HG02852 (cell line): ENCODE results near the gene KCNT2.
"Not testable (repeated sequence)": the region's sequence is repeated elsewhere in the genome, so short reads cannot be mapped to it uniquely, and the experiment has no call there.

Source experiments
- ATAC-seq: cut with Tn5 transposase; IDR thresholded peaks from one replicate; pipeline ENCODE4 v1.9.1; 2021; ENCODE audit warnings: mild to moderate bottlenecking, moderate library complexity; ENCODE audit not compliant: unreplicated experiment

Gene KCNT2

DNA sequence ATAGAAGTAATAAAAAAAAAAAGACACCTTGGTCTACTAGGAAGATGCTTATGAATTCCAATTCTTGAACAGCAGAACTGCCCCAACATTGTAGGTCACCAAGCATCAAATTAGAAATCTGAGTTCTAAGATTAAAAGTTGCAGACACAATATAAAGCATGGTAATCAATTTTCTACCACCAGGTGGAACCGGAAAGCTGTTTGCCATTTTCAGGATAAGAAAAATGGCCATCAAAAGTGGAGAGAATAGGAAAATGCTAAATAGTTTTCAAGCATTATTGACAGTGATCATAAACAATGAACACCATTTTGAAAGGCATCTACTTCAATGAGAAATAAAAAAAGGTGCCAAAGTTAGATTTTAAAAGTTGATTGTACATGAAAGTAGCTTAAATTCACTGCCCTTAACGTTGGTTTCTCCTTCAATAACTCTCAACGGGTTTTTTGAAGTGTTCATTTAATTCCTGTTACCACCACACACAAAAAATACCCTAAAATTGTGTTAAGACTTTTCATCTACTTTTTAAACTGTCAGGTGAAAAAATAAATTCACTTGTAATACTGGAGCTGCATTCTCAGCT, 252.9 kb downstream of the KCNT2 start:
- no peak for ATAC-seq

DNA sequence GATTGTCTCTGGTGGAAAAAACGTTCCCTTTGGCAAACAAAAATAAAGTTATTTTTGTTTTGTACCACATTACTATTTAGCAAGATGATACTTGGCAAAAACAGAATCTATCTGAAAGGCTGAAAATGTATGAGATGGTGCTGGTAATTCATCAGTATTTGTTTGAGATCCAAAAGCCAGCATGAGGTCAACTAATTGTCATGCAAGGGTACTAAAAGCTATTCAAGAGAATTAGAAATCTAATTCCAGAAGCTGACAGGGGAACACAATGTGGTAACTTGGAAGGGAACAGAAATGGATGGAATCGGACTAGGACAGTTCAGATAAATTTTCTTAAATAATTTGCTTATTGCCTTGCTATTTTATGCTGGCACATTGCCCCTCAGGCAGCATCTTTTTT, 263.8 kb downstream of the KCNT2 start:
- no peak for ATAC-seq

DNA sequence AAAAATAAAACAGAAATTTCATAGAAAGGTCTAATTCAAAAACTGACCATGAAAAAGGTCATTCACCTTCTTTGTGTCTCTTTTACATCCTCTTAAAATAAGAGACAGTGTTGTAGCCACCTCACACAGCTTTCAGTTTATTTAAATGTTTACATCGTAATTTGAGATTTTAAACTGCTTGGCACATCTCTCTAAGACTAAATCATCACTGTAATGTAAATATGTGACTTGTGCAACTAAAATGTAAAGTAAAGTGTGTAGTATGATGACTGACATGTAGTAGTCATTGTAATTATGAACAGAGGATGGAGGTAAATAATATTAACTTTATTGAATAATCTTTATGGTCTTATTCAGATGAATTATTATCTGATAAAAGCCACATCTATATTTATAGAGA, 283.9 kb downstream of the KCNT2 start:
- ATAC-seq, result no peak

DNA sequence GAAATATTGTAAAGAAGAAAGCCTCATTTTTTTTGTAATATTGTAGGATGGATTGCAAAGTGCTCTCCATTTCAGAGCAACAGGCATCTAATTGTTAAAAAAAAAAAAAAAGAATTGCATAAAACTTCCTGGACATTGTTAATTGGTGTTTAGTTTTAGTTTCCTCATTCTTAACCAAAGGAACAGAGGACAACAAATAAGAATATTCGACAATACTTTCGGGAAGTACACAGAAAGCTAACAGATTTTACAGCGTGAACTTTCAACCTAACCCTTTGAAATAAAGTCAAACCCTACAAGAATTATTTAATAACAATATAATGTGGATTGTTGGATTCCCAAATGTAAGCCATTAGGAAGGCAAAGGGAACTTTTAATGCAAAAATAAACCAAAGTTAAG, 284.4 kb downstream of the KCNT2 start:
- ATAC-seq, result no peak

DNA sequence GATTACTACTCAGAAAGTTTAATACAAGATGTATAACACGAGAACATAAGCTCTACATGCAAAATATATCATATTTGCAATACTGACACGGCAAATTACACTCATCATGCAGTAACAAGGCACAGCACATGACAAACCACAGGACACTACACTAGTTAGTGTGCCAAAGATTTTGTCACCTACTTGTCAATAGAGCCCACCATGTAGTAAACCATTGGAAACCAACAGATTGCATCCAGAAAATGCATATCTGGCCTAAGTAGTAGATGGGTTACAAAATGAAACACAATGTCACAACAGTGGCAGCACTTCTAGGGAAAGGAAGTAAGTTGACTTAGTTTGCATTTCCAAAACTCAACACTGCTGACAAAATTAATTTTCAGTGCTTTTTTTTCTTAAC, 288.9 kb downstream of the KCNT2 start:
- no peak for ATAC-seq

DNA sequence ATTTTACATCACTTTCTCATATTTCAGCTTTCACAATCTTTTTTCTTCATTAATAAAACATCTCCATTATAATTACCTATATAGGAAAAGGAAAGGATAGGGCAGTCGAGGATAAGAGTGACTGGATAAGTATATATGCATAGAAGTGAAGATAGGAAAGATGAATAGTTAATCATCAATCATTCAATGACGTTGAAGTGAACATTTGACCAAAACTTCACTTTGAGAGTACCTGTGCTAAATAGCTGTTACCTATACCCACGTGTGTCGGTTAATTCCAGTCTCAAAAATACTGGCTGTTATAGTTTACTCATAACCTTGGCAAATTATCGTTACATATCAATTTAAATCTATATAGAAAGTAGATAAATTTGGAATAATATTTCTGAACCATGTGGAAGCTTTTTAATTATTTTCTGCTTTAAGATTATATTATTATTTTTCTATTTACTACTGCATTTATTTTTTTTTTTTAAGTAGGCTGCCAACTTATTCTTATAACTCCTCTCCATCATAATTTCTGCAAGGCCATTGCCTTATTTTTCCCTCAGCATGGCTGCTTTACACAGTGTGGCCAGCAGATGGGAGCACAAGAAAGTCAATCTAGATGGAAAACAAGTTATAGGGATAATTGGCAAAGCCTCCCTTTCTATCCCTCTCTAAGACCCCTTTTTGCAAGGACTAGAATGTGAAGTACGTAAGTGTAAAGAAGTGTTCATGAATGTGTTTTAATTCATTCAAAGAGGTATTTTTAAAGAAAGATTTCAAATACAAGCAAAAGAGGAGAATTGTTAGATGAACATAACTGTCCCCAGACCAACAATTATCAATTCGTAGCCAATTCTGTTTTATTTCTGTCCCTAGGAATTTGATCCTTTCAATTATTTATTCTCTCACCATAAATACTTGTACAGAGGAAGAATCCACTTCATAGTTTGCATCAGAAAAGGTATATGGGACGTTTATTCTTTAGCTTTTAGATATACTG, 290.4 kb downstream of the KCNT2 start:
- ATAC-seq, result no peak

DNA sequence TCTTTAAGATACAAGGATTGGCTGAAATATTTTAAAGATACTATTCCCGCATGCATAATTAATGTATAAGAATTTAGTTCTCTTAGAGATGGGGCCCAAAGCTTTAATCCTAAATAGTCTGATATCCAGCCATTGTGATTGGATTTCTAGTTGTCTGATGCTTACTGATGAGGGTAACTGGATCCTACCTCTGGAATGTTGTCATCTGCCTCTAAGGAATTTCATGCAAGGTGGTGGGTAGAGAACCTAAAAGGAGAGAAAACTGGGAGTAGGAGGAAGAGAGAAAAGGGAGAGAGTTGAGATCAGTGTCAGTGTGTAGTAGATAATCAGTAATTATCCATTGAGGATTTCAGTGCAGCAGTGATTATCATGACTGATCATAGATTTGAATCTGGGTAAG, 295.5 kb downstream of the KCNT2 start:
- no peak for ATAC-seq

DNA sequence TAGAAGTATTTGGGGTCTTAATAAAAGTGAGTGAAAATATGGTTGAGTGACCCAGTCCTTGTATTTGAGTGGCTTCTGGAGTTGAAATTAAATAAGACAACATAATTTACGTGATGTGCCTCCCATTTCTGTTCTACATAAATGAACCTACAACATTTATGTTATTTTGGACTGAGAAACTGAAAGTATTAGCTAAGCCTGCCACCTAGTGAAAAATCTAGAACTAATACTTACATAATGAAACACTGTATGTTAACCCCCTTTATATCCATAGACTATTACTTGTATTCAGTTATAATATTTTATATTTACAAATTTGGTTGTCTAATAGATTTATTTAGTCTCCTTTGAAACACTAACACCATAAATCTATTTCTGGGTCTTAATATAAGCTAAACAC, 298.9 kb downstream of the KCNT2 start:
- no peak for ATAC-seq

DNA sequence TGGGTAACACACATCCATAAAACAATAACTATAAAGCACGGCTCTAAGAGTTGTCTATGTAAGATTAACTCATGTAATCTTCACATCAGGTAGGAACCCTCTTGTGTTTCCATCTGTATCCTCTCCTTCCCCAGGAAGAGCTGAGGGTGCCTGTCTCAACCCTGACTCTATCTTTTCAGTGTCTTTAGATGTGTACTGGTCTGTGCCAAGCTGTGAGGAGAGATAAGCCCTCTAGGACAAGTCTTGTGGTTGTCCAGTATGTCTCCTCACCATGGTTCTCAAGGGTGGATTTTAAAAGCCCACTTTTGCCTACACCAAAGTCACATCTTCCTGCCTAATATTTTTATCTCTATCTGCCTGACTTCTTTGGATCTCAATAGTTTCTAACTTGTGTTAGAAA, 300.1 kb downstream of the KCNT2 start:
- ATAC-seq, result no peak

DNA sequence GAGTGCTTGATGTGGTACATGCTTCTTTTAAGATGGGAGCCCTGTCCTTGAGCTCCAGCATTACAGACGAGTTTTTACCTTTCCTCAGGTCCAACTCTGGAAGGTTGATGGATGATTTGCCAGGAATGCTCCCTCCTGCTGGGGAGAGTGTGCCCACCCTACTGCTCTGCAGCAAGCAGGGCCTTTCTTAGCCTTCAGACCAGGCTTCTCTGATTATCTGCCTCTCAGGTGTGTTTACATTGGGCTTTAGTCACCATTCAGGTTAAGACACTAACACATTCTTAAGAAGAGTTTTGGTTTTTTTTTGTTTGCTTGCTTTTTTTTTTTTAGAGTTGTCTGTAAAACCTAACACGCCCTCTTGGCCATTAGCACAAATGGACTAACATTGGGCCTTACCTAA, 301.8 kb downstream of the KCNT2 start:
- no peak for ATAC-seq

DNA sequence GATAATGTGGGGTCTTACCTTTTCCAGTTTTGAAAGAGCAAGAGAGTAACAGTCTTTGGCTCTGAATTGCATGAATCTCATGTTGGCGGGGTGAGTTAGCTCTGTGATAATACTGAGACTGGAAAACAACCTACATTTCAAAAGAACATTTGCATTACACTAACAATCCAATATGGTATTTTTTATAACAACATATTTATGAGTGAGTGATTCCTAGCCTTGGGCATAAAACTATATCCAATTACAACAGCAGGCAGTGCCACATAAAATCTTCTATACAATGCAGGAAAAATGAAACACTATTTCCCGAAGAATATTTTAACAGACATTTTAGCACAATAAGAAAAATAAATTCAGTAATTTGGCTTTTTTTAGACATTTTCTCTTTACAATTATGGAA, 303.0 kb downstream of the KCNT2 start:
- ATAC-seq, result no peak

DNA sequence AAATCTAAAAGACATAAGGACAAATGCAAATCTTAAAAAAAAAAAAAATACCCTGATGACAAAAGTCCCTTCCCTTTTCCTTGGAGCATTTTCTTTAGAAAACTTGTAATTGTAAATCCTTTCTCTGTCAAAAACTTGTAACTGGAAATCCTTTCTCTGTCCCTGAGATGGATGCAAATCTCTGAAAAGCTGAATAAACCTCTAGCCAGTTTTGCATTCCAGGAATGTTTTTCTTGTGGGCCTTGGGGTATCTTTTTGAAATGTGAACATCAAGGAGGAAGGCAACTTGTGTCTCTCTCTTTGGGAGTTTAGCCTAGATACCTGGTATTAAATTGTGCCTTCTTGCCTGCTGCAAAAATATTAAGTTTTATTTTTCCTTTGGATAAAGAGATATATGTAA, 305.3 kb downstream of the KCNT2 start:
- no peak for ATAC-seq

DNA sequence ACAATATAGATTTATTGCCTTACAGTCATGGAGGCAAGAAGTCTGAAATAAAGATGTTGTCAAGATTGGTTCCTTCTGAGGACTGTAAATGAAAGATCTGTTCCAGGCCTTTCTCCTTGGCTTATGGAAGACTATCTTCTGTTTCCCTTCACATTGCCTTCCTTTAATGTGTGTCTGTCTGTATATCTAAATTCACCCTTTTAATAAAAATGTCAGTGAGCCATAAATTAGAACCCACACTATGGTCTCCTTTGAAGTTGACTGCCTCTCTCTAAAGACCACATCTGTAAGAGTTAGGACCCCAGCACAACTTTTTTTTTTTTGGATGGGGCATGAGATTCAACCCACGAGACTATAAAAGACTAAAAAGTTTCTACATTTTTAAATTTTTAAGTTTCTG, 305.8 kb downstream of the KCNT2 start:
- no peak for ATAC-seq

DNA sequence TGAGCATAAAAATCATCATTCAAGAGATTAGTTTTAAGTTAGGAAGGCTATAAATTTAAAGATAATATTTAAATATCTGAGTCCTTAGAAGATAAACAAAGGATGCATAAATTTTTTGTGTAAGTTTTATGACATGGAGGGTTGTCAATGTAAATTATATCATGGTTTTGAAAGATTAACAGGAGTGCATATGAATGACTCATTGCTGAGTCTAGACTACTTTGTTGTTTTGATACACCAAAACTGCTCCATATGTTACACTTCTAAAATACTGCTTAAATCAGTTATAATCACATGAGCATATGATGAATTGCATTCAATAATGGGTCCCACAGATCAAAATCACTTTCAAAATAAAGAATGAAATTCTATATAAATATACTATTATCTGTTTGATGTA, 312.5 kb downstream of the KCNT2 start:
- ATAC-seq, result no peak

DNA sequence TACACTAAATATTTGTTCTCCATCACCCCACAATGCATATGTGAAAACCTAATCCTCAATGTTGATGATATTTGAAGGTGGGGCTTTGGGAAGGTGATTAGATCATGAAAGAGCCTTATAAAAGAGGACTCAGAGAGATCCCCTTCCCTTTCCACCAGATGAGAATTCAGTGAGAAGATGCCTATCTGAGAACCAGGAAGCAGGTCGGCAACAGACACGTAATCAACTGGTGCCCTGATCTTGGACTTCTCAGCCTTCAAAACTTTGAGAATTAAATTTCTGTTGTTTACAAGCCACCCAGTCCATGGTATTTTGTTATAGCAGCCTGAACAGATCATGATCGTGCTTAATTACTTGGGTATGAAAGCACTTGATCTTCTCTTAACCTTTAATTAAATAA, 329.4 kb downstream of the KCNT2 start:
- ATAC-seq, result no peak

DNA sequence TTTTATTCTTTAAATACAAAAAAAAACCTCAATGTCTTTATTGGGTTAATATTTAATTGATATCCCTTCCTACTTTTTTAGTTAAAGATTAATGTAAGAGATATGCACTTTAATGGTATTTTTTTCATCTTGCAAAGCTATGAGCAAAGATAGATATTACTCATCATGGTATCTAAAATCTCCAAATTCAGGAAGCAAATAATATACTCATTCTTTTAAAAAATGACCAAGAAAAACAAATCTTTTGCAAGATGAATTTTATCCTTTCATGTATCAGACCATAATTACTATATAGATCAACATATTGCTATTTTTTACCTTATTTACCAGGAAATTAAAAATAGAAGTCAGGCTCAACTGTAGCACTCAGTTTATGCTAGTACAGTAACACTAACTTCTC, 330.4 kb downstream of the KCNT2 start:
- no peak for ATAC-seq

DNA sequence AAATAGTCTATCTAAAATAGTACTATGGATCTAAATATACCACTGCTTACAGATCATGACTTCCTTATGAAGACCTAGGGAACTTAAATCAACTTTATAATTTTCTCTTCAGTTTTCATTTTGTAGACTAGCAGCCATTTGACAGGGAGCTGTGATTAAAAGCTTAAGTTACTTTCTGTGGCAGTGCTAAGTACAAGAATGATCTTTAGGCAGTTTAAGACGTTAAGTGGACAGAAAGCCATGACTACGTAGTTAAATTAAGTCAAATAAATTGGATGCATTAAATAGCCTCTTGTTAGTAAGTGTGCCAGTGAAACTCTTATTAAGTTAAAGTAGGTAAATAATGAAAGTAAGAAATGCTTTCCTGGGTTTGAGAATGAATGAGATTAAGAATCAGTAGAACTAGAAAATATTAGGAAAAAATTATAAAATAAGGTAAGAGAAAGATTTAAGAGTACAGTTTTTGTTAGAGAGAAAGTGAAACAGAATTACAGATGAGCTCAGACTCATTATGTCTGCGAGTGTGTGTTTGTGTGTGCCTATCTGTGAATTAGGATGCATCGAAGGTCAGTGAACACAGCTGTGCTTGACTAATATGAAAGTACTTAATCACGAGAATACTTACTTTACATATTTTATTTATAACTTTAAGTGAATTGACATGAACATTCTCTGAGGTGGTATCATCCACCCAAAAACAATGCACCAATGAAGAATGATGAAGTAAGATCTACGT, 336.9 kb downstream of the KCNT2 start:
- ATAC-seq, result no peak

DNA sequence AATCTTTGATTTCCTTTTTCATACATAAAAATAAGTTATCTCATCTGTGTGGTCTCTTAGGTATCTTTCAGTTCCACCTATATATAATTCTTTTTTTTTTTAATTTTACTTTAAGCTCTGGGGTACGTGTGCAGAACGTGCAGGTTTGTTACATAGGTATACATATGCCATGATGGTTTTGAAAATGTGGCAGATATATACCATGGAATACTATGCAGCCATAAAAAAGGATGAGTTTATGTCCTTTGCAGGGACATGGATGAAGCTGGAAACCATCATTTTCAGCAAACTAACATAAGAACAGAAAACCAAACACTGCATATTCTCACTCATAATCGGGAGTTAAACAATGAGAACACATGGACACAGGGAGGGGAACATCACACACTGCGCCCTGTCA, 345.2 kb downstream of the KCNT2 start:
- ATAC-seq, result not testable (repeated sequence)

DNA sequence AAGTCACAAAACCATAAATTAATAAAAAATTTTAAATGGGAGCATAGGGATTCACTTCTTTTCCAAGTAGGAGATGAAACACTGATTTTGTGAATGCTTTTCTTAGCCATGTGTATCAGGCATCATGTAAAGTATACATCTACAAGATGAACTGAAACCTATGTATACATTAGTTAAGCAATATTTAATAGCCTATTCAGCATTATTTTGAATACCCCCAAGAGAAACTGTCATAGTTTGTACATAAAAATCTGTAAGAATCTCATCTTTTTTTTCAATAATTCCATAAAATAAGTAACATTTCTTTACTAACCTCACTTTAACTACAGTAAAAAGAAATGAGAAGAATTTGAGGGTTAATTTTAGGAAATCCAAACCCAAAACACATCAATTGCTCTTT, 348.0 kb downstream of the KCNT2 start:
- ATAC-seq, result no peak

DNA sequence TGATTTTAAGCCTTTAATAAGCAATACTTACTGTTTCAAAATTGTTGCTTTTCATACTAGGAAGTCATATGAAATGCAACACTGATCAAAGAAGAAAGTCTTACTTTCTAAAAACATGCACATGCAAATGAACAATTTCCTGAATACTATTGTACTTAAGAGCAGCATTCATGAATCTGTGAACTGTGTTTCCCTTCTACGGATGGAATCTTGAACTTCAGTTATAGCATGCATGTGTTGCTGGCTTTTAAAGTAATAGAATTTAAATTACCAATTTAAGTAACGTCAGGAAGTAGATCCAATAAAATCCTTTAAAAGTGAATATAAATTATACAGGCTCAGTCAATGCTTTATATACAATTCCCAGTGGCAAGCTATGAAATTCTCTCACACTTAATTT, 348.9 kb downstream of the KCNT2 start:
- ATAC-seq, result no peak

DNA sequence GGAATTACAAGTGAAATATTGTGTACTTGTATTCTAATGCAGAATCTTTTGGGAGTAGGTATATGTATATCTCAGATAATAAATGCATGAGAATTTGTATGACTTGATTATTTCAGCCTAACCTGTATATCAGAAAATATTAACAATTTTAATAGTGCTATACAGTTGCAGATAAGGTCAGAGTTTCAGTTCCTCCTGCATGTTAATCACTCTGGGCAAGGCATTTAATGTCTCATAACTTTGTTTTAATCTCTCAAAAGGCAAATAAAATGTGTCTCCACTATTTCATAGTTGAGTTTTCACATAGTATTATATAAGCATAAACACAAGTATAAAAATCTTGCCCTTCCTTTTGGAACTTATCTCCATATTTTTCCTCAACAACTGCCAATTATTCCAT, 352.5 kb downstream of the KCNT2 start:
- ATAC-seq, result no peak

DNA sequence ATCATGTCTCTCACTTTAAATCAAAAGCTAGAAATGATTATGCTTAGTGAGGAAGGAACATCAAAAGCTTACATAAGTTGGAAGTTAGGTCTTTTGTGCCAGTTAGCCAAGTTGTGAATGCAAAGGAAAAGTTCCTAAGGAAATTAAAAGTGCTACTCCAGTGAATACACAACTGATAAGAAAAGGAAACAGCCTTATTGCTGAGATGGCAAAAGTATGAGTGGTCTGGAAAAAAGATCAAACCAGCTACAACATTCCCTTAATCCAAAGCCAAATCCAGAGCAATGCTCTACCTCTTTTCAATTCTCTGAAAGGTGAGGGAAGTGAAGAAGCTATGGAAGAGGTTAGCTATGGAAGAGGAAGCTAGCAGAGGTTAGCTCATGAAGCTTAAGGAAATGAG, 378.7 kb downstream of the KCNT2 start:
- ATAC-seq, result no peak
